ENCODE data around the gene MYO5B.

Gene MYO5B

DNA sequence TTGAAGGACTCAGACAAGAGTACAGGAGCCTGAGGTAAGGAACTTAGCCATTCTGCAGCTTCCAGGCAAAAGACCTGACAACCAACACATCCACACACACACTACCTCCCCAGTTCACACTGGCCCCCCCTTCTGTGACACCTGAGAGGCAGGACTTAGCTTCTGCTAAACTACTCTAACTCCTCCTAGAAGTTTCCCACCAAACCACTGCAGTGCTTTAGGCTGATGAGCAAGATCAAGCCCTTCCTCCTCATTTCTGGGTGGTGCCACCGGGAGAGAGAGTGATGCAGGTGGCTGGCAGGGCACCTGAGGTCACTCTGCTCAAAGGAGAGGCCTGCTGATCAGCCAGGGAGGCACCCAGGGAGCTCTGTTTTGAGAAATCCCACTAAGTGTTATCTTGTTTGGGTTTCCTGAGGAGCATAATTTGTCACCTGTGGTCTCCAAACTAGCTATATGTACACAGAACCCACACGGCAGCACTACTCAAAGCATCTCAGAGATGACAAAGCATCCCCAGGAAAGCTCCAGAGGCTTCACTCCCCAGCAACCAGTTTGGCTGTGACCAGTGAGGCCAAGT, 188.4 kb downstream of the MYO5B start:
- no peak for DNase-seq

DNA sequence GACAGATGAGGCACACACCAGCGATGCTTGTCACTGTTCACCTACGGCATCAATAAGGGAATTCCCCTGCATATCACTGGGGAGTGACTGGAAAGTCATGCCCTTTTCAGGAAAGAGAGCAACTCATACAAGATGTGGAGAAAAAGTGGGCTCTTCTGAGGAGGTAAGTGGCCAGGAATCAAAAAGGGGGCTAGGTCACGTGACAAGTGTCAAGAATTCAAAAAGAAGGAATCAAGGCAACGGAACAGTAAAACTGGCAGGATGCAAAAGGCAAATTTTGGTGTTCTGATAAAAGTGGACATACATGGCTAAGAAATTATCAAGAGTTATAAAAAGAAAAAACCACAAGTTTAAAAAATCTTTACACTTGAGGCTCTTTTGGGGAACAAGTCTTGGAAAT, 190.9 kb downstream of the MYO5B start:
- no peak for DNase-seq

GRCh38 chr18:50002781-50003180, 192.2 kb downstream of the MYO5B start:
- no peak for DNase-seq

GRCh38 chr18:50000227-50000626, 194.7 kb downstream of the MYO5B start:
- DNase-seq = no peak

- no peak for DNase-seq
Observed at GRCh38 chr18:49999128-49999527, 195.8 kb downstream of the MYO5B start.

DNA sequence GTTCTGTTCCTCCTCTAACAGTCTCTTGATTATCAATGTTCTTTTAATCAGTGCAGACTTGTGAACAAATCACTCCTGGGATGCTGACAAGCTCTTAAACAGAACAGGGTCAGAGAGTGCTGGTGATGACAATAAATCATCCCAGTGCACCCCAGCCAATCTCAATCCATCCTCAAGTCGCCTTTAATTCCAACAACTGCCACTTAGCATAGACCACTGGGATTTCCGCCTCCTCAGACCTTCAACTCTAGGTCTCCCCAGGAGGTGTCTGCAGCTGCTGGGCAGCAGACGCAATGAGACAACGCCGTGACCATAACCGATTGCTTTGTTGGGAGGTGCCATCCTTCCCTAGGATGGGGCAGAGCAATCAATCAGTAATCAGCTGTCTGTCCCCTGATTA, 197.4 kb downstream of the MYO5B start:
- no peak for DNase-seq

DNA sequence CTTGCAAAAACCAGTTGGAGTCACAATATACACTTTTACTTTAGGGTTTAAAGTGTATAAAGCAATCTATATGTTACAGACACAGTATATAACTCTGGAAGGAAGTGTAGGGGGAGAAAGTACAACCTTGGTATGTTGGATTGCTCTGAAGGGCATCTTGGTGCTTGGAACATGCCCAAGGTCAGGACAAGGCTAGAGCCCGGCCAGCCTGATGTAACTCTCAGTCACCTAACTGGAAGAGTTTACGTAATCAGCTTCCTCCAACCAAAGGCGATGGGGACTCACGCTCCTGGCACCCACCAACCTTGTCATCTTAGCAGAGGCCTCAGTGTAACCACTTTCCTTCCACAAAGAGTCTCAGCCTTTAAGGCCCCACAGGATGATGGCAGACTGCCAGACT, 200.5 kb downstream of the MYO5B start:
- no peak for DNase-seq

DNA sequence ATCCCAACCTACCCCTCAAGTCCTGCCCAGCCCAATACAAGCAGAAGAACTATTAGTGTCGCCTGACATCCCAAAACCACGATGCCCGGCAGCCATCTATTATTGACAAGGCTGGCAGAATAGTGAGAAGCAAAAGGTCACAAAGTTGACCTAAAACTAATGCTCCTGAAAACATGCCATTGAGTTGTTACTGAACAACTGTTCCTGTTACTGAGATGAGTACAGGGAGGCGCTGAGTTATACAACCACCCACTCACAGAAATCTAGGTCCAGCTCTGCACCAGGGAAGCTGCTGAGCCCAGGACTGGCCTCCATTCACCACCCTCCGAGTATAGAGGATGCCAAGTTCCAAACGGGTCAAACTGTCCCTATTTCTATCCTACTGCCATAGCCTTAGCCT, 201.6 kb downstream of the MYO5B start:
- DNase-seq = no peak

DNA sequence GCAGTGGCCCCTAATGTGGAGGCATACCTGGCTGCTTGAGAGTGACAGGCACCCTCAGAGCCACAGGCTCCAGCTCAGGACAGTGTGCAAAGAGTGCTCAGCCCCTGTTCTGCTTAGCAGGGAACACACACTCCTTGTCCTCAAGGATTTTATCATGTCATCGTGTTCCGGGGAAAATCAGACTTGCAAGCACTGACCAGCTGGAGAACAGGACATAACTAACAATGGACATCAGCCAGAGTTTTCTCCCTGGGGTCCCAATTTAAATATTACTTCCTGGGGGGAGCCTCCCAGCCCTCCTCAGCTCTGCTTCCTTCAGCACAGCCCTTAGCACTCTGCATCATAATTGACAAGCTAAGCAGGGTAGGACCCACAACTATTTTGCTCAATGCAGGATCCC, 206.2 kb downstream of the MYO5B start:
- no peak for DNase-seq

- DNase-seq = no peak
Observed at GRCh38 chr18:49988101-49988500, 206.8 kb downstream of the MYO5B start.

GRCh38 chr18:49985236-49985635, 209.7 kb downstream of the MYO5B start:
- DNase-seq = no peak

- no peak for DNase-seq
Observed at GRCh38 chr18:49980896-49981295, 214.1 kb downstream of the MYO5B start.

DNA sequence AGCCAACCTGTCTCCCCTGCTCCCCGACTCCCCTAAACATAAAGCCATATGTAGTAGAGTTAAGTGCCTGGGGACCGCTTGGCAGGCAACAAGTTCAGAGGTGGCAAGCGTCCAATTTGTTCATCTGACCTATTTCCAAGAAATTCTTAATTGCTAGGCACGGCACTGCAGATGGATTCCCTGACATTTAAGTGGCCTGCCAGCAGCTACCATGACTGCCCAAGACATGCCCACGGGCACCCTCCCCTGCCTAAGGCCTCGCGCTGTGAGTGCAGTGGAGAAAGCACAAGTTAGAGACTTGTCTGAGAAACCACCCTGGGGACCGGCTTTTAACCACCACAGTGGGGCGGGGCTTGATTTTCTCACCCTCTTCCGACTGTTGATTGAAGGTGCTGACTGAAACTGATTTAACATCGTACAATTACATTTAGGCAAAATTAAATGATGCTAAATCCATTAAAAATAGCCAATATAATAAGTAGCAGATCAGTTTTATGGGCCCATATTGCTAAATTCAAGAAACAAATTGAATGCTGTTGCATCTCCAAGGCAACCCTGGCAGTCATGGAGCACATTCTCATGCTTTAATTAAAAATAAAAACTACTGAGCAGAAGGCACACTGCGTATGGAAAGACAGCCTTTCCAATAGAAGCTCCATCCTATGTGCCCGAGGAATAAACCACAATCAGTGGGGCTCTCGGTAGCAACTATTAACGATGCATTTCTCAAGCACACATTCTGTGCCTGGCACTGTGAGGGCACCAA, 218.0 kb downstream of the MYO5B start:
- no peak for DNase-seq

DNA sequence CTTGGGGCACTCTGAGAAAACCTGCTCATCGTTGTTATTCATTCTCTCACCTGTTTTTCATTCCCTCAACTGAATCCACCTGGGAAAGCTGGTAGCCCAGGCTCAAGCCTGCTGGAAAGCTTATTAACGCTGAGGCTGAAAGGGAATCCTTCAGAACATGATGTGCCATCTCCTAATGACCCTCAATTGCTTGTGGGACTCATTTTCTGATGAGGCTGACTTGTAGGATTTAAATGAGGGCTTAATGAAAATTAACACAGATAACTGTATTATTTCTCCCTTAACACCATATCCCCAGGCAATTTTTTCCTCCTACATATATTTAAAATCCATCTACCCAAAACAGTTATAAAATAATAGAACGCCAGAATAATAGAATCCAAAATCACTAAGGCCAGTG, 218.9 kb downstream of the MYO5B start:
- no peak for DNase-seq

- DNase-seq = no peak
Observed at GRCh38 chr18:49974079-49974478, 220.9 kb downstream of the MYO5B start.

- no peak for DNase-seq
Observed at GRCh38 chr18:49973592-49973991, 221.4 kb downstream of the MYO5B start.

GRCh38 chr18:49972535-49972934, 222.4 kb downstream of the MYO5B start:
- DNase-seq = no peak

- no peak for DNase-seq
Observed at GRCh38 chr18:49971462-49971861, 223.5 kb downstream of the MYO5B start.

- DNase-seq = no peak
Observed at GRCh38 chr18:49970319-49970718, 224.6 kb downstream of the MYO5B start.

- no peak for DNase-seq
Observed at GRCh38 chr18:49968644-49969309, 226.2 kb downstream of the MYO5B start.

GRCh38 chr18:49967636-49968313, 227.2 kb downstream of the MYO5B start:
- DNase-seq = no peak

DNA sequence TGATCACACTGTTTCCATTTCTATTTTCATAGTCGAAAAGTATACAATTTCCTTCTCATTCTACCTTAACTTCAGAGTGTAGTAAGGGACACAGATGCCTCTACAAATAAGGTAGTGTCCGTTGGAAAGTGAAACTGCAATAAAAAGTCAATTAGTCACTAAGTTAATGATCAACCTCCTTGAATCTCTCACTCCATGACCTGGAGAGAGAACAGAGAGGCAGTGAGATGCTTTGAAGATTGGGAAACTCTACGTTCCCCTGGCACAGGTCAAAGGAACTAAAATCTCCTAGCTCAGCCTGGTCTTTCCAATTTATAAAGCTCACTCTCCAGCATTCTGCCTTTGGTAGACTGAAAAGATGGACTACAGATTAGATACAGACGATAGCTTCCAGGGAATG, 227.8 kb downstream of the MYO5B start:
- no peak for DNase-seq

DNA sequence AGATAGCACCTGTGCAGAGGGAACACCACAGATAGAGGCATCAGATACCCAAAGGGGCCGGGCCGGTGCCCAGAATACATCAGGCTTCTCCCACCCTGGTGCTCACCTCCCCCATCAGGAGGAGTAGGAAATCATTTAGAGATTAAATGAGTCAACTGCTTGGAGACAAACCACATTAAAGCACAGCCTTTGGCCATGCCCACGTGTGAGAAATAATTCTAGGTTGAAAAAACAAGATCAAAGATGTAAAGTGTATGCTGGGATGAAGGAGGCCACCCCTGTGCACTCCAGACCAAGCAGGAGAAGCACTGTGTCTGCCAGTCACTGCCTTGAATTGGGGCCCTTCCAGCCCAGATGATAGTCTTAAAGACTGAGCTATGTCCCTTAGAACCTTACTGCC, 228.9 kb downstream of the MYO5B start:
- no peak for DNase-seq

DNA sequence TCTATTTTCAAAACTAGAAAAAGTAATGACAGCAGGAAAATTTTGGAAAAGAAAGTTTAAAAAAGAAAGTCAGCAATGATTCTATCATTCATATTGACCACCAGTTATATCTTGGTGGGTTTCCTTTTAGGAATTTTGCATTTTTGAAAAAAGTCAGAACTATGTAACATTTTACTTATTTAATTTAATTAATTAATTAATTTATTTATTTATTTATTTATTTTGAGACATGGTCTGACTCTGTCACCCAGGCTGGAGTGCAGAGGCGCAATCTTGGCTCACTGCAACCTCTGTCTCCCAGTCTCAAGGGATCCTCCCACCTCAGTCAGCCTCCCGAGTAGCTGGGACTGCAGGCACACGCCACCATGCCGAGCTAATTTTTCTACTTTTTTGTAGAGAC, 231.7 kb downstream of the MYO5B start:
- DNase-seq = no peak

Measured in fibroblast of skin of right biceps (primary cell).